DND-41 (cell line): ENCODE data around the gene GPC6.

Experiments used
- CTCF ChIP-seq: IDR thresholded peaks from 2 replicates; pipeline ENCODE4 v1.5.1; 2012; ENCODE audit warnings: borderline replicate concordance, low read length, moderate library complexity, mild to moderate bottlenecking; ENCODE audit not compliant: poor library complexity, severe bottlenecking; ENCODE audit errors: extremely low read depth
- EZH2 ChIP-seq: IDR thresholded peaks from 3 replicates; pipeline ENCODE4 v1.6.1; 2012; ENCODE audit warnings: borderline replicate concordance, low read depth, mild to moderate bottlenecking, moderate library complexity, low read length, inconsistent platforms; ENCODE audit not compliant: severe bottlenecking

DNA sequence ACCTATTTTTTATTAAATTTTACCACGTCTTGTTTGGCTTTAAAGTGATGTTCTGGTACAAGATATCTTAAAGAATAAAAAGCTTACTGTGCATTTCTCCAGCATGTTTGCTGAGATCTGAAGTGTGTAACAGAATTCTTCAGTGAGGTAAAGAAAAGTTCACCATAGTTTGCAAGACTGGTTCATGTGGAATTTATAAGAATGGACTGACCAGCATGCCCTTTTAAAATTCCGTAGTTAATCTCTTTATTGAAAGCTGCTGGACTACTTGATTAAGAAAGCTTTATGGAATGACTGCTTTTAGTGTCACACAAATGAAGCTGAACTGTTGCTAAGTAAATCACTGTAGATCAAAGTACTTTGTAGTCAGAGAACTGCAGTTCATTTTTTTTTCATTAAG is 119.2 kb downstream of the GPC6 start:
- TF ChIP-seq CTCF (no peak), EZH2 (no peak)
